ENCODE measurements around the gene VGF. TPM values are rescaled to one million over a fixed set of nuclear protein-coding genes. Genes with fewer than 3 reads are reported as not detected.

VGF gene
- 0.96 and 1.8 TPM in 2 replicates for total RNA-seq
- long read RNA-seq: 0 reads

DNA sequence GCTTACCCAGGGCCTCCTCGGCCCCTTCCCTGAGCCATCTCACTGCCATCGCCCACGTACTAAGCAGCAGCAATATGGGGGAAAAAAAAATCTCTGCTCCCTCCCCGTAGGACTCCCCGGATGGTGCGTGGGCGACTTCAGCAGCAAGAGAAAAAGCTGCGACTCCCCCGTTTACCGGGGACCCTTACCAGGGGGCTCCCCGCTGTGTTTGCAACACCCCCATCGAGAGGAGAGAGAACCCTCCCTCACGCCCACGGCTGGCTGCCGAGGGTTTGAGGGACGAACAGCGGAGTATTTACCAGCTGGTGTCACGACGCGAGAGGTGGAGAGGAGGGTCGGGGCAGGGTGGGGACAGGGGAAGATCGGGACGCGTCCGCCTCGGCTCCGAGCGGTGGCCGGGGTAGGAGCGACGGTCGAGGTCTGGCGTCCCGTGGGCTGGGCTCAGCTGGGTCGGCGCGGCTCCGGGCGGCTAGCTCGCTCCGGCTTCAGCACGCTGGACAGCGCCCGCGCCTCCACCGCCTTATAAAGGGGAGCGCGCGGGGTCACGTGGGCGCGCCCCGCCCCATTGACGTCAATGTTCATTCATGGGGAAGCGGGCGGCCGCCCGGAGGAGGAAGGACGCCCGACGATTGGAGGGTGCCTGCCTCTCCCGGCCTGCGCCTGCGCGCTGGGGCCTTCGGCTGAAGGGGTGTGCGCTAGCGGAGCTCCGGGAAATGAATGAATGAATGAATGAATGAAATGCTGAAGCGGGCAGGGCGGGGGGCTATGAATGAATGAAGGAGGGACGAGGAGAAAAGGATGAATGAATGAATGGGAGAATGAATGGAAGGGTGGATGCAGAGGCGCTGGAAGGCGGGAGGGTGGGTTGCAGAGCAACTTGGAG, at the start of gene VGF:
VGF (minus strand) TSS at position 495 of the 883 bp plus-strand sequence. CDS start 726 bp downstream, outside the sequence.
- no peak for TF ChIP-seq CTCF (IDR thresholded peaks at IDR 0.05; ENCODE audit: unreplicated experiment)
- H3K4me3 Mint-ChIP-seq (ENCODE audit: low read depth): peak within 1 kb of the TSS; percentile 51
- peaks cover under 1% of the 10 kb centered on the region for H3K36me3 Mint-ChIP-seq (ENCODE audit: insufficient read depth)
- peaks cover 66% of the 10 kb centered on the region for H3K27me3 Mint-ChIP-seq
- peak; percentile 80 for DNase-seq (ENCODE audit: low spot score, unreplicated experiment)
- peaks cover 12% of the 10 kb centered on the region for H3K4me1 Mint-ChIP-seq (ENCODE audit: low read depth)
- H3K9me3 Mint-ChIP-seq (ENCODE audit: low read depth): no peaks in the 10 kb centered on the region
- H3K27ac Mint-ChIP-seq: peak within 1 kb of the TSS; percentile 59

- no peak overlapping the region for H3K27ac Mint-ChIP-seq
- H3K27me3 Mint-ChIP-seq: no peaks in the 10 kb centered on the region
- peaks cover 14% of the 10 kb centered on the region for H3K36me3 Mint-ChIP-seq (ENCODE audit: insufficient read depth)
- H3K4me1 Mint-ChIP-seq (ENCODE audit: low read depth): peaks cover 8% of the 10 kb centered on the region
- no peak overlapping the region for H3K4me3 Mint-ChIP-seq (ENCODE audit: low read depth)
- no peak for DNase-seq (ENCODE audit: low spot score, unreplicated experiment)
- no peaks in the 10 kb centered on the region for H3K9me3 Mint-ChIP-seq (ENCODE audit: low read depth)
- no peak for TF ChIP-seq CTCF (IDR thresholded peaks at IDR 0.05; ENCODE audit: unreplicated experiment)
These were observed 46.6 kb upstream of the VGF start for GRCh38 chr7:101212014-101212413.

- no peaks in the 10 kb centered on the region for H3K27me3 Mint-ChIP-seq
- no peak for DNase-seq (ENCODE audit: low spot score, unreplicated experiment)
These were observed 46.1 kb upstream of the VGF start for GRCh38 chr7:101211501-101211900.

DNA sequence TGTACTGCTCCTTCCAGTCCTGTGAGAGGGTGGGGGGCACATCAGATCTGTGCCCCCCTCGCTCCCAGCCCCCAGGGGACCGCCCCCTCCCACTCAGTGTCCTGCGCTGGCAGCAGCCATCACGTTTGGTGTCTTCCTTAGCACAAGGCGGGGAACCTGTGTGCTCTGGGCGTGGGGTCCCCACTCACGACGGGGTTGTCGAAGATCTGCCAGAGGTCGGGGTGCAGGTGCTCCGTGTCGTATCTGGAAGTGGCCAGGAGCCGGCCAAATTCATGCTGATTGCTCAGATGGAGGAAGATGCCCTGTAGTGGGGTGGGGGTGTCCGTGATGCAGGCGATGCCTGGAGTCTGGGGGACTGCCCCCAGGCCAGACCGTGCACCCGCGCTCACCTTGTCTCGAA, 44.8 kb upstream of the VGF start:
- Mint-ChIP-seq H3K27ac (no peak overlapping the region), H3K27me3 (no peaks in the 10 kb centered on the region), H3K36me3 (ENCODE audit: insufficient read depth) (peaks cover 15% of the 10 kb centered on the region), H3K4me1 (ENCODE audit: low read depth) (no peaks in the 10 kb centered on the region), H3K4me3 (ENCODE audit: low read depth) (no peak overlapping the region), H3K9me3 (ENCODE audit: low read depth) (no peaks in the 10 kb centered on the region)
- no peak for TF ChIP-seq CTCF (IDR thresholded peaks at IDR 0.05; ENCODE audit: unreplicated experiment)
- DNase-seq (ENCODE audit: low spot score, unreplicated experiment): no peak

More at GRCh38 chr7:101211501-101211900, 46.1 kb upstream of the VGF start:
- no peak overlapping the region for H3K27ac Mint-ChIP-seq
- H3K4me3 Mint-ChIP-seq (ENCODE audit: low read depth): no peak overlapping the region
- no peaks in the 10 kb centered on the region for H3K9me3 Mint-ChIP-seq (ENCODE audit: low read depth)
- TF ChIP-seq CTCF (IDR thresholded peaks at IDR 0.05; ENCODE audit: unreplicated experiment): no peak
- peaks cover 5% of the 10 kb centered on the region for H3K4me1 Mint-ChIP-seq (ENCODE audit: low read depth)
- peaks cover 14% of the 10 kb centered on the region for H3K36me3 Mint-ChIP-seq (ENCODE audit: insufficient read depth)

DNA sequence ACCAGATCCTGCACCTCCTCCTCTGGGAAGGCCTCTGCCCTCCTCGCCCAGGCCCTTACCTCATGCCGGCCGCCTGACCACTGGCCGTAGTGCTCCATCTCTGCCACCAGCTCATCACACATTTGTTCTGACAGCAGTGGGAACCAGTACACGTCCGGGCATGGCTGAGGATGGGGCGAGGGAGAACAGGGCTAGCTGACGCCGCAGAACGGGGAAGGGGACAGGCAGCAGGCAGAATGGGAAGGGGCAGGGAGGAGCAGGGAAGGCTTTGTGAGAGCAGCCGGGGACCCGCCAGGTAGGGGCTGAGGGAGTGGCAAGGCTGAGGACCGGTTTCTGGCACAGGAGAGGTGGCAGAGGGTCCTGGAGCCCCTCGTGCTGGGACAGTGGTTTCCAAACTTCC, 43.4 kb upstream of the VGF start:
- Mint-ChIP-seq H3K27me3 (peaks cover 6% of the 10 kb centered on the region), H3K4me3 (ENCODE audit: low read depth) (no peak overlapping the region), H3K9me3 (ENCODE audit: low read depth) (no peaks in the 10 kb centered on the region), H3K4me1 (ENCODE audit: low read depth) (no peaks in the 10 kb centered on the region), H3K36me3 (ENCODE audit: insufficient read depth) (peaks cover 11% of the 10 kb centered on the region), H3K27ac (no peak overlapping the region)
- TF ChIP-seq CTCF (IDR thresholded peaks at IDR 0.05; ENCODE audit: unreplicated experiment): no peak
- DNase-seq (ENCODE audit: low spot score, unreplicated experiment): no peak

Data from progenitor cell of endocrine pancreas (in vitro differentiated cells).